SK-N-SH treated with all-trans-retinoic acid at 6 μM for 48 hours (cell line): ENCODE measurements around the gene CHL1.

Experiments
- ATAC-seq: fragments of 200-7000 bp; cut with Tn5 transposase; 3 replicates; pipeline ENCODE4 v1.9.1; 2020; ENCODE audit warnings: mild to moderate bottlenecking, moderate library complexity
- ARNTL ChIP-seq: fragments of 450-650 bp; formaldehyde crosslinking; IDR thresholded peaks from 2 replicates; pipeline ENCODE4 v1.5.0; 2020; ENCODE audit warnings: low read depth, mild to moderate bottlenecking, moderate library complexity, borderline replicate concordance
- BACH2 ChIP-seq: fragments of 250-450 bp; sonication (Bioruptor Pico); IDR thresholded peaks from 2 replicates; pipeline ENCODE4 v1.9.0; 2021; ENCODE audit warnings: mild to moderate bottlenecking, borderline replicate concordance
- CSDC2 ChIP-seq: fragments of 250-450 bp; sonication (Bioruptor Pico); IDR thresholded peaks from 2 replicates; pipeline ENCODE4 v1.5.0; 2020; ENCODE audit warnings: mild to moderate bottlenecking, moderate library complexity
- ESRRG ChIP-seq: fragments of 250-450 bp; sonication (Bioruptor Pico); IDR thresholded peaks from 2 replicates; pipeline ENCODE4 v1.6.1; 2021; ENCODE audit warnings: mild to moderate bottlenecking
- GLIS3 ChIP-seq: fragments of 250-450 bp; sonication (Bioruptor Pico); IDR thresholded peaks from 2 replicates; pipeline ENCODE4 v1.5.0; 2020; ENCODE audit warnings: mild to moderate bottlenecking, moderate library complexity
- OSR1 ChIP-seq: fragments of 250-450 bp; sonication (Bioruptor Pico); IDR thresholded peaks from 2 replicates; pipeline ENCODE4 v1.8.0; 2022; ENCODE audit warnings: moderate library complexity, mild to moderate bottlenecking, inconsistent platforms
- PPARA ChIP-seq: fragments of 250-450 bp; sonication (Bioruptor Pico); IDR thresholded peaks from 2 replicates; pipeline ENCODE4 v1.5.0; 2020; ENCODE audit warnings: mild to moderate bottlenecking, borderline replicate concordance
- RARB ChIP-seq: fragments of 250-450 bp; sonication (Bioruptor Pico); IDR thresholded peaks from 2 replicates; pipeline ENCODE4 v1.8.0; 2021; ENCODE audit warnings: mild to moderate bottlenecking, moderate library complexity
- SNAI2 ChIP-seq: fragments of 250-450 bp; sonication (Bioruptor Pico); IDR thresholded peaks from 2 replicates; pipeline ENCODE4 v1.5.0; 2020; ENCODE audit warnings: mild to moderate bottlenecking, moderate library complexity
- TCF4 ChIP-seq: fragments of 250-450 bp; sonication (Bioruptor Pico); IDR thresholded peaks from 2 replicates; pipeline ENCODE4 v1.8.0; 2021; ENCODE audit warnings: mild to moderate bottlenecking, moderate library complexity, borderline replicate concordance
- TOX ChIP-seq: fragments of 250-450 bp; sonication (Bioruptor Pico); IDR thresholded peaks from 2 replicates; pipeline ENCODE4 v1.8.0; 2021; ENCODE audit warnings: mild to moderate bottlenecking, moderate library complexity, borderline replicate concordance
- ZC3H10 ChIP-seq: fragments of 250-450 bp; sonication (Bioruptor Pico); IDR thresholded peaks from 2 replicates; pipeline ENCODE4 v1.5.1; 2021; ENCODE audit warnings: mild to moderate bottlenecking, moderate library complexity
- ZFP3 ChIP-seq: fragments of 250-450 bp; sonication (Bioruptor Pico); IDR thresholded peaks from 2 replicates; pipeline ENCODE4 v1.5.0; 2020; ENCODE audit warnings: mild to moderate bottlenecking, moderate library complexity
- ZFP30 ChIP-seq: fragments of 450-650 bp; formaldehyde crosslinking; IDR thresholded peaks from 2 replicates; pipeline ENCODE4 v1.5.0; 2022; ENCODE audit warnings: mild to moderate bottlenecking, moderate library complexity
- ZNF565 ChIP-seq: fragments of 450-650 bp; formaldehyde crosslinking; conservative IDR thresholded peaks from 2 replicates; pipeline ENCODE4 v1.5.0; 2020; ENCODE audit warnings: low read depth, mild to moderate bottlenecking, moderate library complexity
- ZNF70 ChIP-seq: fragments of 450-650 bp; formaldehyde crosslinking; IDR thresholded peaks from 2 replicates; pipeline ENCODE4 v1.5.0; 2020; ENCODE audit warnings: mild to moderate bottlenecking, moderate library complexity
- ZNF8 ChIP-seq: fragments of 450-650 bp; formaldehyde crosslinking; IDR thresholded peaks from 2 replicates; pipeline ENCODE4 v1.5.0; 2020; ENCODE audit warnings: mild to moderate bottlenecking, moderate library complexity
- TF ChIP-seq, protein P1 (sequence below): fragments of 250-450 bp; sonication (Bioruptor Pico); IDR thresholded peaks from 2 replicates; pipeline ENCODE4 v1.5.1; 2021; ENCODE audit warnings: mild to moderate bottlenecking, moderate library complexity
- TF ChIP-seq, protein P2 (sequence below): fragments of 250-450 bp; sonication (Bioruptor Pico); IDR thresholded peaks from 2 replicates; pipeline ENCODE4 v1.5.0; 2020; ENCODE audit warnings: mild to moderate bottlenecking, moderate library complexity
- TF ChIP-seq, protein P3 (sequence below): fragments of 250-450 bp; sonication (Bioruptor Pico); IDR thresholded peaks from 2 replicates; pipeline ENCODE4 v1.5.1; 2020; ENCODE audit warnings: low read depth, mild to moderate bottlenecking, moderate library complexity
- TF ChIP-seq, protein P4 (sequence below): fragments of 250-450 bp; sonication (Bioruptor Pico); IDR thresholded peaks from 2 replicates; pipeline ENCODE4 v1.8.0; 2020; ENCODE audit warnings: mild to moderate bottlenecking, moderate library complexity, borderline replicate concordance
- TF ChIP-seq, protein P5 (sequence below): fragments of 250-450 bp; sonication (Bioruptor Pico); IDR thresholded peaks from 2 replicates; pipeline ENCODE4 v1.8.0; 2021; ENCODE audit warnings: low read depth, mild to moderate bottlenecking, moderate library complexity, borderline replicate concordance

CHL1 gene

DNA sequence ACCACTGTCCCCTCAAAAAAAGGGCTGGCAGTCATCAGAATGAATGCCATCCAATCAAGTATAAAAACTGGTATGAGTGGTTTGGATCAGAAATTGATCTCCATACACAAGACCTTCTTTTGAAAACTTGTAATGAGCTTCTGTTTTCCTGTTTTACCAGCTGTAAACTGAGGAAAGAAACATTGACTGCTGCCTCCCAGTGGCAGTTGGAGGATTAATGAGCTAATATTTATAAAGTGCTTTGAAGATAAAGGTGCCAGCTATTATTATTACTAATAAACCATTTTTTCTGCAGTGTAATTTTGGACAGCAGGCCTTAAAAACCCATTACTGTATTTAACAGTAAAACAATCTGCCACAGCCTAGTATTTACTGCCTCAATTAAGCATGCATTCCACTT lies 11.4 kb downstream of the CHL1 start (continued):
- TF ChIP-seq, protein P1, sequence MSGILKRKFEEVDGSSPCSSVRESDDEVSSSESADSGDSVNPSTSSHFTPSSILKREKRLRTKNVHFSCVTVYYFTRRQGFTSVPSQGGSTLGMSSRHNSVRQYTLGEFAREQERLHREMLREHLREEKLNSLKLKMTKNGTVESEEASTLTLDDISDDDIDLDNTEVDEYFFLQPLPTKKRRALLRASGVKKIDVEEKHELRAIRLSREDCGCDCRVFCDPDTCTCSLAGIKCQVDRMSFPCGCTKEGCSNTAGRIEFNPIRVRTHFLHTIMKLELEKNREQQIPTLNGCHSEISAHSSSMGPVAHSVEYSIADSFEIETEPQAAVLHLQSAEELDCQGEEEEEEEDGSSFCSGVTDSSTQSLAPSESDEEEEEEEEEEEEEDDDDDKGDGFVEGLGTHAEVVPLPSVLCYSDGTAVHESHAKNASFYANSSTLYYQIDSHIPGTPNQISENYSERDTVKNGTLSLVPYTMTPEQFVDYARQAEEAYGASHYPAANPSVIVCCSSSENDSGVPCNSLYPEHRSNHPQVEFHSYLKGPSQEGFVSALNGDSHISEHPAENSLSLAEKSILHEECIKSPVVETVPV (CRISPR knock-in tag), result no peak
- TF ChIP-seq GLIS3 (CRISPR knock-in tag), result no peak
- TF ChIP-seq ZFP3 (CRISPR knock-in tag), result no peak

DNA sequence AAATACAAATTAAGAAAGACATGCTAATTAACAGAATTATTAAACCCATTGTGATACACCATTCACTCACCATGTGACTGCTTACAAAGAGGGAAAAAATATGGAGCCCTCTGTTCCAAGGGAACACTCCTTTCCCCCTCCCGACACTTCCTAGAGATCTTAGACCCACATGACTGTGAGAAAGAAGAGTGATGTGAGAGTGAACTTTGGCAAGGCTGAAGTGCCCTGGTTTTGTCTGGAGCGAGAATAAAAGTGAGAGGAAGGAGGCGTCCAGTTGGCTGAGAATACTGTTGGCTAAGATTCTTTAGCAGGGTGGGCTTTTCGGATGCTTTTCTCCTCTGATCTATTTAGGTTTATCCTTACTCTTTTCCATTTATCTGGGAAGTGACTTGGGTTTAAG lies 14.1 kb downstream of the CHL1 start:
- TF ChIP-seq SNAI2 (CRISPR knock-in tag), result no peak
- TF ChIP-seq ZNF70 (CRISPR knock-in tag), result no peak
- TF ChIP-seq OSR1 (CRISPR knock-in tag), result no peak
- no peak for TF ChIP-seq PPARA (CRISPR knock-in tag)
- TF ChIP-seq, protein P1 (CRISPR knock-in tag), result no peak
- TF ChIP-seq RARB (CRISPR knock-in tag), result no peak
- TF ChIP-seq BACH2 (CRISPR knock-in tag), result no peak
- TF ChIP-seq, protein P2, sequence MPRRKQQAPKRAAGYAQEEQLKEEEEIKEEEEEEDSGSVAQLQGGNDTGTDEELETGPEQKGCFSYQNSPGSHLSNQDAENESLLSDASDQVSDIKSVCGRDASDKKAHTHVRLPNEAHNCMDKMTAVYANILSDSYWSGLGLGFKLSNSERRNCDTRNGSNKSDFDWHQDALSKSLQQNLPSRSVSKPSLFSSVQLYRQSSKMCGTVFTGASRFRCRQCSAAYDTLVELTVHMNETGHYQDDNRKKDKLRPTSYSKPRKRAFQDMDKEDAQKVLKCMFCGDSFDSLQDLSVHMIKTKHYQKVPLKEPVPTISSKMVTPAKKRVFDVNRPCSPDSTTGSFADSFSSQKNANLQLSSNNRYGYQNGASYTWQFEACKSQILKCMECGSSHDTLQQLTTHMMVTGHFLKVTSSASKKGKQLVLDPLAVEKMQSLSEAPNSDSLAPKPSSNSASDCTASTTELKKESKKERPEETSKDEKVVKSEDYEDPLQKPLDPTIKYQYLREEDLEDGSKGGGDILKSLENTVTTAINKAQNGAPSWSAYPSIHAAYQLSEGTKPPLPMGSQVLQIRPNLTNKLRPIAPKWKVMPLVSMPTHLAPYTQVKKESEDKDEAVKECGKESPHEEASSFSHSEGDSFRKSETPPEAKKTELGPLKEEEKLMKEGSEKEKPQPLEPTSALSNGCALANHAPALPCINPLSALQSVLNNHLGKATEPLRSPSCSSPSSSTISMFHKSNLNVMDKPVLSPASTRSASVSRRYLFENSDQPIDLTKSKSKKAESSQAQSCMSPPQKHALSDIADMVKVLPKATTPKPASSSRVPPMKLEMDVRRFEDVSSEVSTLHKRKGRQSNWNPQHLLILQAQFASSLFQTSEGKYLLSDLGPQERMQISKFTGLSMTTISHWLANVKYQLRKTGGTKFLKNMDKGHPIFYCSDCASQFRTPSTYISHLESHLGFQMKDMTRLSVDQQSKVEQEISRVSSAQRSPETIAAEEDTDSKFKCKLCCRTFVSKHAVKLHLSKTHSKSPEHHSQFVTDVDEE (CRISPR knock-in tag), result no peak
- TF ChIP-seq ZC3H10 (CRISPR knock-in tag), result no peak
- TF ChIP-seq, protein P3, sequence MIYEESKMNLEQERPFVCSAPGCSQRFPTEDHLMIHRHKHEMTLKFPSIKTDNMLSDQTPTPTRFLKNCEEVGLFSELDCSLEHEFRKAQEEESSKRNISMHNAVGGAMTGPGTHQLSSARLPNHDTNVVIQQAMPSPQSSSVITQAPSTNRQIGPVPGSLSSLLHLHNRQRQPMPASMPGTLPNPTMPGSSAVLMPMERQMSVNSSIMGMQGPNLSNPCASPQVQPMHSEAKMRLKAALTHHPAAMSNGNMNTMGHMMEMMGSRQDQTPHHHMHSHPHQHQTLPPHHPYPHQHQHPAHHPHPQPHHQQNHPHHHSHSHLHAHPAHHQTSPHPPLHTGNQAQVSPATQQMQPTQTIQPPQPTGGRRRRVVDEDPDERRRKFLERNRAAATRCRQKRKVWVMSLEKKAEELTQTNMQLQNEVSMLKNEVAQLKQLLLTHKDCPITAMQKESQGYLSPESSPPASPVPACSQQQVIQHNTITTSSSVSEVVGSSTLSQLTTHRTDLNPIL, result no peak
- TF ChIP-seq ZFP3 (CRISPR knock-in tag), result no peak
- no peak for TF ChIP-seq TOX (CRISPR knock-in tag)
- no peak for ATAC-seq

DNA sequence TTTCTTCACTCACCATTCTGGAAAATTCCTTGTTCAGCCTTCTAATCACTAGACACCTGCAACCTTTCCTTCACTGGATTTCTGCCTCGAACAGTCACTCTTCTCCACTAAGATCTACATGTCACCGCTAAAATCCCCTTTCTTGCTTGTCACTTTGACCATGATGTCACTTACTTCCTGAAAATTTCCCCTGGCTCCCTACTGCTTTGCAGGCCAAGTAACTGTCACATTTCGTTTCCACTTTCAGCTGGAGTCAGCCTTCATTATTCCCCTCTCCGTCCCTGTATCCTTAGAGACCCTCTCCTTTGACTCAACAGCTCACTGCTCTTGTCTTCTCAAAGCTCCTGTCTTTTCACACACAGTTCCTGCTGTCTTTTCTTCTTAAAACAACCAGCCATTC lies 15.9 kb downstream of the CHL1 start:
- TF ChIP-seq, protein P2 (CRISPR knock-in tag), result no peak
- TF ChIP-seq ZNF70 (CRISPR knock-in tag) (no peak), ZNF8 (CRISPR knock-in tag) (no peak), PPARA (CRISPR knock-in tag) (no peak), ESRRG (CRISPR knock-in tag) (no peak), TCF4 (CRISPR knock-in tag) (no peak), ZC3H10 (CRISPR knock-in tag) (no peak), TOX (CRISPR knock-in tag) (no peak), ZNF565 (CRISPR knock-in tag) (no peak), GLIS3 (CRISPR knock-in tag) (no peak), ZFP3 (CRISPR knock-in tag) (no peak), CSDC2 (CRISPR knock-in tag) (no peak), SNAI2 (CRISPR knock-in tag) (no peak), OSR1 (CRISPR knock-in tag) (no peak), ARNTL (CRISPR knock-in tag) (no peak), ZFP30 (CRISPR knock-in tag) (no peak), RARB (CRISPR knock-in tag) (no peak)
- TF ChIP-seq, protein P3, result no peak
- TF ChIP-seq, protein P4, sequence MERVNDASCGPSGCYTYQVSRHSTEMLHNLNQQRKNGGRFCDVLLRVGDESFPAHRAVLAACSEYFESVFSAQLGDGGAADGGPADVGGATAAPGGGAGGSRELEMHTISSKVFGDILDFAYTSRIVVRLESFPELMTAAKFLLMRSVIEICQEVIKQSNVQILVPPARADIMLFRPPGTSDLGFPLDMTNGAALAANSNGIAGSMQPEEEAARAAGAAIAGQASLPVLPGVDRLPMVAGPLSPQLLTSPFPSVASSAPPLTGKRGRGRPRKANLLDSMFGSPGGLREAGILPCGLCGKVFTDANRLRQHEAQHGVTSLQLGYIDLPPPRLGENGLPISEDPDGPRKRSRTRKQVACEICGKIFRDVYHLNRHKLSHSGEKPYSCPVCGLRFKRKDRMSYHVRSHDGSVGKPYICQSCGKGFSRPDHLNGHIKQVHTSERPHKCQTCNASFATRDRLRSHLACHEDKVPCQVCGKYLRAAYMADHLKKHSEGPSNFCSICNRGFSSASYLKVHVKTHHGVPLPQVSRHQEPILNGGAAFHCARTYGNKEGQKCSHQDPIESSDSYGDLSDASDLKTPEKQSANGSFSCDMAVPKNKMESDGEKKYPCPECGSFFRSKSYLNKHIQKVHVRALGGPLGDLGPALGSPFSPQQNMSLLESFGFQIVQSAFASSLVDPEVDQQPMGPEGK (CRISPR knock-in tag), result no peak
- TF ChIP-seq, protein P5, sequence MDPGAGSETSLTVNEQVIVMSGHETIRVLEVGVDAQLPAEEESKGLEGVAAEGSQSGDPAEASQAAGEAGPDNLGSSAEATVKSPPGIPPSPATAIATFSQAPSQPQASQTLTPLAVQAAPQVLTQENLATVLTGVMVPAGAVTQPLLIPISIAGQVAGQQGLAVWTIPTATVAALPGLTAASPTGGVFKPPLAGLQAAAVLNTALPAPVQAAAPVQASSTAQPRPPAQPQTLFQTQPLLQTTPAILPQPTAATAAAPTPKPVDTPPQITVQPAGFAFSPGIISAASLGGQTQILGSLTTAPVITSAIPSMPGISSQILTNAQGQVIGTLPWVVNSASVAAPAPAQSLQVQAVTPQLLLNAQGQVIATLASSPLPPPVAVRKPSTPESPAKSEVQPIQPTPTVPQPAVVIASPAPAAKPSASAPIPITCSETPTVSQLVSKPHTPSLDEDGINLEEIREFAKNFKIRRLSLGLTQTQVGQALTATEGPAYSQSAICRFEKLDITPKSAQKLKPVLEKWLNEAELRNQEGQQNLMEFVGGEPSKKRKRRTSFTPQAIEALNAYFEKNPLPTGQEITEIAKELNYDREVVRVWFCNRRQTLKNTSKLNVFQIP (CRISPR knock-in tag), result no peak
- no peak for ATAC-seq
